ENCODE data around the gene KRR1. TPM values are rescaled to one million over a fixed set of nuclear protein-coding genes. Genes with fewer than 3 reads are reported as not detected.

The KRR1 gene
- total RNA-seq (2022; extraction: Qiagen RNA extraction): 51.9 to 79.7 TPM (median 55.6 TPM) in 5 replicates

GRCh38 chr12:75511116-75512048 lies at the start of gene KRR1:
KRR1 (minus strand) TSS chr12:75511609; CDS start chr12:75511597, 12 bp downstream.

DNA sequence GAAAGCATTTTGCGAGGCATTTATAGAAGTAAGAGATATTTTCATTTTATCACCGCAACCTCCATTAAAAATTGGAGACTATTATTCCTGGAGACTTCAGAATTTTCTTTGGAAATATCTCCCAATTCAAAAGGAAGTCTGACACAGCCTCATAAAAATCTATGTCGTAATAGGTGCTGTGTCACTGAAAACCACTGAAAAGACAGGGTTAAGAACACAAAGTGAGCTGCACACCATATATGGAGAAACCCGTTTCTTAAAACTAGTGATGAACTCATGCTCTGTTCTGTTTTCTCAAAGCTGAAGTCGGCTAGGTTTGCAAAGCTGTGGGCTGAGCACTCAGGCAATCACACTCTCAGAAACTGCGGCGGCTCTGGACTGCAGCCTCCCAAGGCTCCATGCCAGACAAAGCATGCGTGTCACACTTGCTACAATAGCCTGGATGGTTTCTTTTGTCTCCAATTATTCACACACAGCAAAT lies 30.9 kb downstream of the KRR1 start, which contains the start of gene GLIPR1:
TSS of gene GLIPR1 (plus strand) at position 287 of the 481 bp plus-strand sequence. CDS start at position 413, 126 bp downstream.

Other genes with a start within 250 kb of the KRR1 start
- 0.94 to 1.6 TPM (median 0.99 TPM) in 5 replicates for gene CAPS2, start 181.3 kb downstream of the KRR1 start, total RNA-seq (2022; extraction: Qiagen RNA extraction)
- gene GLIPR1L1, start 176.9 kb downstream of the KRR1 start, total RNA-seq (2022; extraction: Qiagen RNA extraction): not detected in 5 replicates
- gene GLIPR1L2, start 120.5 kb downstream of the KRR1 start, total RNA-seq (2022; extraction: Qiagen RNA extraction): 0.08 to 0.20 TPM (median 0.10 TPM) in 5 replicates
- 25.3 to 30.7 TPM (median 30.3 TPM) in 5 replicates for gene GLIPR1, start 30.9 kb downstream of the KRR1 start, total RNA-seq (2022; extraction: Qiagen RNA extraction)